A673 (cell line): ENCODE measurements around the gene RTBDN. TPM values are rescaled to one million over a fixed set of nuclear protein-coding genes. Genes with fewer than 3 reads are reported as not detected.
A peak's percentile ranks its signal among the peaks of the same experiment; 100 is the strongest.
"Not testable (repeated sequence)": the region's sequence is repeated elsewhere in the genome, so short reads cannot be mapped to it uniquely, and the experiment has no call there.

Experiments used
- BruUV-seq: library from RNA; stranded (reverse); fragments of 400-500 nt; replicated peaks from 2 replicates; lab custom pipeline; 2021; lab: Mats Ljungman, UMichigan
- CTCF ChIA-PET: fragments of 300-600 bp; sonication (Branson Sonifier 250); formaldehyde crosslinking; loops from one replicate; lab custom pipeline; 2022; ENCODE audit warnings: antibody characterized with exemption; lab: Charles Lee
- POLR2A ChIA-PET: fragments of 300-600 bp; sonication (Branson Sonifier 250); formaldehyde crosslinking; loops from one replicate; lab custom pipeline; 2022; ENCODE audit warnings: antibody characterized with exemption; ENCODE audit not compliant: low non-redundant PET; lab: Charles Lee
- DNase-seq: peaks from one replicate; pipeline ENCODE4 v3.0.0-alpha.2; 2015; ENCODE audit warnings: low spot score
- H3K27ac ChIP-seq: fragments of 200-600 bp; sonication (generic); 2 replicates; pipeline ENCODE4 v1.5.1; 2016; ENCODE audit warnings: mixed run types, low read depth, mild to moderate bottlenecking, mixed read lengths, antibody characterized with exemption, low read length; ENCODE audit not compliant: poor library complexity, severe bottlenecking
- H3K27me3 ChIP-seq: fragments of 200-600 bp; sonication (generic); replicated peaks from 2 replicates; pipeline ENCODE4 v1.6.1; 2017; ENCODE audit warnings: mixed run types, low read depth, mild to moderate bottlenecking, mixed read lengths, antibody characterized with exemption, low read length; ENCODE audit not compliant: insufficient read depth, poor library complexity
- H3K36me3 ChIP-seq: fragments of 200-600 bp; sonication (generic); 2 replicates; pipeline ENCODE4 v1.6.1; 2016; ENCODE audit warnings: mixed run types, mild to moderate bottlenecking, mixed read lengths, antibody characterized with exemption, low read length; ENCODE audit not compliant: insufficient read depth, poor library complexity, severe bottlenecking
- H3K4me1 ChIP-seq: fragments of 200-600 bp; sonication (generic); 2 replicates; pipeline ENCODE4 v1.6.1; 2017; ENCODE audit warnings: mixed run types, mild to moderate bottlenecking, mixed read lengths, antibody characterized with exemption, low read length; ENCODE audit not compliant: insufficient read depth, poor library complexity, severe bottlenecking
- H3K4me3 ChIP-seq: fragments of 200-600 bp; sonication (generic); 2 replicates; pipeline ENCODE4 v1.5.1; 2016; ENCODE audit warnings: low read depth, mixed run types, mild to moderate bottlenecking, mixed read lengths, low read length; ENCODE audit not compliant: poor library complexity, severe bottlenecking
- H3K9me3 ChIP-seq: fragments of 200-600 bp; sonication (generic); 2 replicates; pipeline ENCODE4 v1.6.1; 2016; ENCODE audit warnings: mixed run types, low read depth, mild to moderate bottlenecking, mixed read lengths, antibody characterized with exemption, low read length; ENCODE audit not compliant: poor library complexity, severe bottlenecking
- CTCF ChIP-seq: fragments of 300-800, 200-600 bp; sonication (generic); conservative IDR thresholded peaks from 2 replicates; pipeline ENCODE4 v1.5.1; 2017; ENCODE audit warnings: low read depth, mild to moderate bottlenecking, antibody characterized with exemption, low read length, moderate library complexity, mixed read lengths
- EZH2 ChIP-seq: fragments of 200-600 bp; sonication (generic); IDR thresholded peaks from 2 replicates; pipeline ENCODE4 v1.6.1; 2017; ENCODE audit warnings: borderline replicate concordance, low read depth, mild to moderate bottlenecking, mixed read lengths, antibody characterized with exemption, low read length; ENCODE audit not compliant: poor library complexity, severe bottlenecking
- intact Hi-C: fragments of 100-400 bp; cut with micrococcal nuclease; formaldehyde crosslinking; loops from one replicate; pipeline ENCODE4 v1.10.0; 2022; ENCODE audit not compliant: unreplicated experiment
- total RNA-seq: library from RNA; stranded (reverse); gene quantifications from 2 replicates; pipeline ENCODE4 v1.2.3, GENCODE V29; 2021

The RTBDN gene
- total RNA-seq, 1 experiment from 2014 or later = not detected

- peaks cover 8% of the 10 kb centered on the region for H3K4me1 ChIP-seq
- H3K27me3 ChIP-seq = no peaks in the 10 kb centered on the region
- intact Hi-C loops = no loop called here
- no peak for TF ChIP-seq CTCF
- TF ChIP-seq EZH2 = no peak
- peak; percentile 76 for DNase-seq
- H3K9me3 ChIP-seq = no peaks in the 10 kb centered on the region
- no peak overlapping the region for H3K27ac ChIP-seq
- ChIA-PET CTCF (no interaction called here), POLR2A (interaction anchor here (0.7 kb wide), 1 partner anchor 254 kb away, joined by 3 read pairs; no protein-coding TSS in a partner anchor)
- no peaks in the 10 kb centered on the region for H3K36me3 ChIP-seq
- no peak overlapping the region for H3K4me3 ChIP-seq
- no TSS peak for BruUV-seq
Observed at GRCh38 chr19:12828494-12828893, 5.9 kb downstream of the RTBDN start.

- Histone ChIP-seq H3K27ac (no peak overlapping the region), H3K36me3 (no peaks in the 10 kb centered on the region), H3K27me3 (no peaks in the 10 kb centered on the region), H3K4me3 (peak overlapping the region; percentile 16), H3K9me3 (no peaks in the 10 kb centered on the region), H3K4me1 (no peaks in the 10 kb centered on the region)
- POLR2A ChIA-PET = no interaction called here
- no TSS peak for BruUV-seq
- TF ChIP-seq EZH2 (no peak), CTCF (peak; percentile 81)
- DNase-seq = peak; percentile 75
- CTCF ChIA-PET = interaction anchor here (0.7 kb wide), 1 partner anchor 37 kb away, joined by 3 read pairs; no protein-coding TSS in a partner anchor
- intact Hi-C loops = no loop called here
Observed at GRCh38 chr19:12825254-12826131, 8.9 kb downstream of the RTBDN start.

GRCh38 chr19:12821761-12822160 lies 12.6 kb downstream of the RTBDN start:
- intact Hi-C loops = no loop called here
- H3K4me3 ChIP-seq = no peak overlapping the region
- H3K36me3 ChIP-seq = no peaks in the 10 kb centered on the region
- POLR2A ChIA-PET = no interaction called here
- no peak for DNase-seq
- no TSS peak for BruUV-seq
- TF ChIP-seq EZH2 (no peak), CTCF (no peak)
- H3K4me1 ChIP-seq = no peaks in the 10 kb centered on the region
- no peaks in the 10 kb centered on the region for H3K9me3 ChIP-seq
- H3K27ac ChIP-seq = no peak overlapping the region
- no peaks in the 10 kb centered on the region for H3K27me3 ChIP-seq
- CTCF ChIA-PET = no interaction called here

- CTCF ChIA-PET, H3K27ac ChIP-seq, H3K27me3 ChIP-seq, intact Hi-C loops, H3K9me3 ChIP-seq, H3K4me3 ChIP-seq, POLR2A ChIA-PET, DNase-seq, BruUV-seq, H3K4me1 ChIP-seq: not testable (repeated sequence)
- peaks cover 13% of the 10 kb centered on the region for H3K36me3 ChIP-seq
Observed at GRCh38 chr19:12817810-12818209, 16.6 kb downstream of the RTBDN start.

- peaks cover 14% of the 10 kb centered on the region for H3K36me3 ChIP-seq
- H3K4me3 ChIP-seq, CTCF ChIA-PET, intact Hi-C loops, BruUV-seq, DNase-seq, H3K27ac ChIP-seq, H3K4me1 ChIP-seq, H3K9me3 ChIP-seq, H3K27me3 ChIP-seq, POLR2A ChIA-PET: not testable (repeated sequence)
Observed at GRCh38 chr19:12817188-12817587, 17.2 kb downstream of the RTBDN start.
